Measurements from ENCODE around the gene GRIN2A.
A peak's percentile ranks its signal among the peaks of the same experiment; 100 is the strongest.

GRIN2A gene

GRCh38 chr16:10182222-10183053 lies at the start of gene GRIN2A:
TSS of gene GRIN2A (minus strand) at chr16:10182428. CDS start at chr16:10180411, 2,017 bp downstream.
- DNase-seq, result peak; percentile 71

GRCh38 chr16:10231563-10231962 lies 49.3 kb upstream of the GRIN2A start:
- no peak for DNase-seq

GRCh38 chr16:10228779-10229178 lies 46.6 kb upstream of the GRIN2A start:
- peak; percentile 19 for DNase-seq

GRCh38 chr16:10226987-10227306 lies 44.7 kb upstream of the GRIN2A start:
- no peak for DNase-seq

- peak; percentile 75 for DNase-seq
Observed at GRCh38 chr16:10226141-10226986, 44.1 kb upstream of the GRIN2A start.

GRCh38 chr16:10225653-10226052 lies 43.4 kb upstream of the GRIN2A start:
- DNase-seq, result no peak

GRCh38 chr16:10224850-10225249 lies 42.6 kb upstream of the GRIN2A start:
- no peak for DNase-seq

- no peak for DNase-seq
Observed at GRCh38 chr16:10220942-10221341, 38.7 kb upstream of the GRIN2A start.

GRCh38 chr16:10219742-10220141 lies 37.5 kb upstream of the GRIN2A start:
- no peak for DNase-seq

GRCh38 chr16:10218490-10219206 lies 36.4 kb upstream of the GRIN2A start:
- no peak for DNase-seq

- no peak for DNase-seq
Observed at GRCh38 chr16:10213748-10214147, 31.5 kb upstream of the GRIN2A start.

GRCh38 chr16:10210944-10211343 lies 28.7 kb upstream of the GRIN2A start:
- DNase-seq, result no peak

- DNase-seq, result no peak
Observed at GRCh38 chr16:10206865-10207264, 24.6 kb upstream of the GRIN2A start.

GRCh38 chr16:10206215-10206614 lies 24.0 kb upstream of the GRIN2A start:
- DNase-seq, result no peak

- DNase-seq, result no peak
Observed at GRCh38 chr16:10205688-10206087, 23.5 kb upstream of the GRIN2A start.

GRCh38 chr16:10202649-10203048 lies 20.4 kb upstream of the GRIN2A start:
- no peak for DNase-seq

GRCh38 chr16:10200637-10201586 lies 18.7 kb upstream of the GRIN2A start:
- no peak for DNase-seq

GRCh38 chr16:10196999-10197398 lies 14.8 kb upstream of the GRIN2A start:
- no peak for DNase-seq

GRCh38 chr16:10191096-10191495 lies 8.9 kb upstream of the GRIN2A start:
- DNase-seq, result no peak

- no peak for DNase-seq
Observed at GRCh38 chr16:10189861-10190390, 7.7 kb upstream of the GRIN2A start.

- no peak for DNase-seq
Observed at GRCh38 chr16:10188236-10188635, 6.0 kb upstream of the GRIN2A start.

Measured in eye (tissue), 1 donor.